Esophagus squamous epithelium (tissue), 4 donors: ENCODE measurements around the gene HOXD4.

Experiments used
- CTCF ChIP-seq, 6 experiments: fragments of 450-650 bp in 4 of 6; fragments of 200-600 bp in 2 of 6; sonication (generic) in 2 of 6; IDR thresholded peaks; one replicate each; pipeline ENCODE4 v1.5.1; 2016 to 2019; ENCODE audit warnings: antibody characterized with exemption in 6 of 6, mild to moderate bottlenecking in 4 of 6, moderate library complexity in 4 of 6
- POLR2A ChIP-seq, 4 donors: fragments of 450-650 bp; IDR thresholded peaks; one replicate each; pipeline ENCODE4 v1.6.1; 2017; ENCODE audit warnings: antibody characterized with exemption in 4 of 4, mild to moderate bottlenecking in 4 of 4, moderate library complexity in 3 of 4

- no peak for TF ChIP-seq CTCF (IDR thresholded peaks at IDR 0.05)
- TF ChIP-seq POLR2A (IDR thresholded peaks at IDR 0.05): no peak
These were observed 14.7 kb upstream of the HOXD4 start for GRCh38 chr2:176136374-176137251.
